ENCODE measurements around the gene SLPI.

The SLPI gene

DNA sequence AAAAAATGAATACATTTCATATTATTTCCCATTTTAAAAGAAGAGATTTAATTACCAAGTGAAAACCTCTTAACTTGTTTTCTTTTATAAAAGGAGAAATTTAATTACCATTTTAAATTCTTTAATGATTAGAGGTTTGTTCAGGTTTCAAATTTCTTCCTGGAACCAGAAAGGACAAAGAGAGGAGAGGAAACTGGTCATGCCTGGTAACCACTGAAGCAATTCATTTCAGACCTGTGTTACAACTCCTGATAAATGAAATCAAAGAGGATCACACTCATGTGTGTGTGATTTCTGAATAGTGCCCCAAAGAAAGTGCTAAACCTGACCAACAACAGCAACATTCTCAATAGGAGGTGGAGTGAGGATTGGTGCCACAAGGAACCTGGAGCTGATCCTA is 12.6 kb upstream of the SLPI start:
- no peak for DNase-seq (ENCODE audit: extremely low spot score)
- TF ChIP-seq SP1 (IDR thresholded peaks at IDR 0.05) (no peak), L3MBTL2 (conservative IDR thresholded peaks at IDR 0.05) (no peak), ARNT (IDR thresholded peaks at IDR 0.05) (no peak), HDGF (IDR thresholded peaks at IDR 0.05; ENCODE audit: borderline replicate concordance) (no peak), TARDBP (IDR thresholded peaks at IDR 0.05) (no peak), LEF1 (IDR thresholded peaks at IDR 0.05; ENCODE audit: borderline replicate concordance) (no peak), CTBP1 (IDR thresholded peaks at IDR 0.05; ENCODE audit: borderline replicate concordance) (no peak), SUZ12 (IDR thresholded peaks at IDR 0.05) (no peak), FOXA1 (IDR thresholded peaks at IDR 0.05) (no peak), ELF4 (IDR thresholded peaks at IDR 0.05) (no peak), ZNF384 (IDR thresholded peaks at IDR 0.05) (no peak), FOXM1 (IDR thresholded peaks at IDR 0.05; ENCODE audit: borderline replicate concordance) (no peak), BHLHE40 (IDR thresholded peaks at IDR 0.05; ENCODE audit: borderline replicate concordance) (no peak), NFRKB (IDR thresholded peaks at IDR 0.05) (no peak), FOXK2 (IDR thresholded peaks at IDR 0.05) (no peak)
- TF ChIP-seq, protein P1, sequence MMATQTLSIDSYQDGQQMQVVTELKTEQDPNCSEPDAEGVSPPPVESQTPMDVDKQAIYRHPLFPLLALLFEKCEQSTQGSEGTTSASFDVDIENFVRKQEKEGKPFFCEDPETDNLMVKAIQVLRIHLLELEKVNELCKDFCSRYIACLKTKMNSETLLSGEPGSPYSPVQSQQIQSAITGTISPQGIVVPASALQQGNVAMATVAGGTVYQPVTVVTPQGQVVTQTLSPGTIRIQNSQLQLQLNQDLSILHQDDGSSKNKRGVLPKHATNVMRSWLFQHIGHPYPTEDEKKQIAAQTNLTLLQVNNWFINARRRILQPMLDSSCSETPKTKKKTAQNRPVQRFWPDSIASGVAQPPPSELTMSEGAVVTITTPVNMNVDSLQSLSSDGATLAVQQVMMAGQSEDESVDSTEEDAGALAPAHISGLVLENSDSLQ (IDR thresholded peaks at IDR 0.05), result no peak
- CTCF ChIA-PET, result no interaction called here
- POLR2A ChIA-PET, result no interaction called here

GRCh38 chr20:45263556-45264266 is 9.3 kb upstream of the SLPI start:
- no peak for DNase-seq (ENCODE audit: extremely low spot score)
- no peak for TF ChIP-seq CTBP1 (IDR thresholded peaks at IDR 0.05; ENCODE audit: borderline replicate concordance)
- no peak for TF ChIP-seq TARDBP (IDR thresholded peaks at IDR 0.05)
- no peak for TF ChIP-seq HDGF (IDR thresholded peaks at IDR 0.05; ENCODE audit: borderline replicate concordance)
- TF ChIP-seq SUZ12 (IDR thresholded peaks at IDR 0.05), result no peak
- TF ChIP-seq LEF1 (IDR thresholded peaks at IDR 0.05; ENCODE audit: borderline replicate concordance), result no peak
- no peak for TF ChIP-seq ARNT (IDR thresholded peaks at IDR 0.05)
- TF ChIP-seq ZNF384 (IDR thresholded peaks at IDR 0.05), result no peak
- no peak for TF ChIP-seq FOXM1 (IDR thresholded peaks at IDR 0.05; ENCODE audit: borderline replicate concordance)
- TF ChIP-seq SP1 (IDR thresholded peaks at IDR 0.05), result no peak
- TF ChIP-seq BHLHE40 (IDR thresholded peaks at IDR 0.05; ENCODE audit: borderline replicate concordance), result no peak
- TF ChIP-seq NFRKB (IDR thresholded peaks at IDR 0.05), result no peak
- TF ChIP-seq FOXK2 (IDR thresholded peaks at IDR 0.05), result no peak
- TF ChIP-seq L3MBTL2 (conservative IDR thresholded peaks at IDR 0.05), result no peak
- no peak for TF ChIP-seq ELF4 (IDR thresholded peaks at IDR 0.05)
- TF ChIP-seq, protein P1 (IDR thresholded peaks at IDR 0.05), result no peak
- no peak for TF ChIP-seq FOXA1 (IDR thresholded peaks at IDR 0.05)
- ChIA-PET CTCF (no interaction called here), POLR2A (no interaction called here)

DNA sequence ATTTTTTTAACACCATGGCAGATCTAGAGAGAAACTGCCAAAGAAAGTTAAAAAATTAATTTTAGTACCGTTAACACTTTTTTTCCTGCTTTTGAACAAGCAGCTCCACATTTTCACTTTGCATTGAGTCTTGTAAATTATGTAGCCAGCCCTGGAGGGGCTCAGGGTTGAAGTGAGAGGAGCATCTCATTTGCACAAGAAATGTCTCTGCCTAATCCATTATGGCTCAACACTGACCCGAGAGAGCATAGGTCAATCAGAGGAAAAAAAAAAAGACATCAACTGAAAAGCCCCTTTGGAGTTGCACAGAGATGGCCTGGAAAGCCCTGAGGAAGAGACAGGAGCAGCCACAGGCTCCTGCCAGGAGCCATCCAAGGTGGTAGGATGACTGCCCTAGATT is 4.3 kb upstream of the SLPI start:
- DNase-seq (ENCODE audit: extremely low spot score), result no peak
- POLR2A ChIA-PET, result no interaction called here
- TF ChIP-seq FOXM1 (IDR thresholded peaks at IDR 0.05; ENCODE audit: borderline replicate concordance), result no peak
- CTCF ChIA-PET, result interaction anchor here (0.6 to 1.2 kb wide), 2 partner anchors 36 to 918 kb away, joined by 3 read pairs; no protein-coding TSS in a partner anchor

GRCh38 chr20:45258259-45258658 is 3.9 kb upstream of the SLPI start:
- TF ChIP-seq ELF4 (IDR thresholded peaks at IDR 0.05), result no peak
- no peak for TF ChIP-seq TARDBP (IDR thresholded peaks at IDR 0.05)
- no peak for TF ChIP-seq FOXM1 (IDR thresholded peaks at IDR 0.05; ENCODE audit: borderline replicate concordance)
- no peak for TF ChIP-seq FOXA1 (IDR thresholded peaks at IDR 0.05)
- no peak for TF ChIP-seq CTBP1 (IDR thresholded peaks at IDR 0.05; ENCODE audit: borderline replicate concordance)
- no peak for TF ChIP-seq SUZ12 (IDR thresholded peaks at IDR 0.05)
- TF ChIP-seq BHLHE40 (IDR thresholded peaks at IDR 0.05; ENCODE audit: borderline replicate concordance), result no peak
- TF ChIP-seq ZNF384 (IDR thresholded peaks at IDR 0.05), result no peak
- ChIA-PET CTCF (interaction anchor here (0.6 kb wide), 1 partner anchor 918 kb away, joined by 3 read pairs; no protein-coding TSS in a partner anchor), POLR2A (no interaction called here)
- no peak for DNase-seq (ENCODE audit: extremely low spot score)

GRCh38 chr20:45257711-45258110 is 3.3 kb upstream of the SLPI start:
- ChIA-PET CTCF (no interaction called here), POLR2A (no interaction called here)
- TF ChIP-seq FOXK2 (IDR thresholded peaks at IDR 0.05) (no peak), TARDBP (IDR thresholded peaks at IDR 0.05) (no peak), SP1 (IDR thresholded peaks at IDR 0.05) (no peak), LEF1 (IDR thresholded peaks at IDR 0.05; ENCODE audit: borderline replicate concordance) (no peak), FOXA1 (IDR thresholded peaks at IDR 0.05) (no peak), CTBP1 (IDR thresholded peaks at IDR 0.05; ENCODE audit: borderline replicate concordance) (no peak), FOXM1 (IDR thresholded peaks at IDR 0.05; ENCODE audit: borderline replicate concordance) (no peak), NFRKB (IDR thresholded peaks at IDR 0.05) (no peak), HDGF (IDR thresholded peaks at IDR 0.05; ENCODE audit: borderline replicate concordance) (no peak), ARNT (IDR thresholded peaks at IDR 0.05) (no peak), ZNF384 (IDR thresholded peaks at IDR 0.05) (no peak), ELF4 (IDR thresholded peaks at IDR 0.05) (no peak), L3MBTL2 (conservative IDR thresholded peaks at IDR 0.05) (no peak), SUZ12 (IDR thresholded peaks at IDR 0.05) (no peak), BHLHE40 (IDR thresholded peaks at IDR 0.05; ENCODE audit: borderline replicate concordance) (no peak)
- TF ChIP-seq, protein P1 (IDR thresholded peaks at IDR 0.05), result no peak
- DNase-seq (ENCODE audit: extremely low spot score), result no peak

- CTCF ChIA-PET, result no interaction called here
Measured at GRCh38 chr20:45257161-45257560, 2.8 kb upstream of the SLPI start.

More at GRCh38 chr20:45257161-45257560, 2.8 kb upstream of the SLPI start:
- TF ChIP-seq ELF4 (IDR thresholded peaks at IDR 0.05) (no peak), BHLHE40 (IDR thresholded peaks at IDR 0.05; ENCODE audit: borderline replicate concordance) (no peak), SP1 (IDR thresholded peaks at IDR 0.05) (no peak), SUZ12 (IDR thresholded peaks at IDR 0.05) (no peak), ARNT (IDR thresholded peaks at IDR 0.05) (no peak), FOXK2 (IDR thresholded peaks at IDR 0.05) (no peak)
- TF ChIP-seq, protein P1 (IDR thresholded peaks at IDR 0.05), result no peak
- POLR2A ChIA-PET, result no interaction called here
- DNase-seq (ENCODE audit: extremely low spot score), result no peak
